Activated CD8-positive, alpha-beta memory T cell treated with anti-CD3 and anti-CD28 coated beads for 24 hours (primary cell): ENCODE data around the gene ZNF48.

Source experiments
- DNase-seq: peaks from one replicate; pipeline ENCODE4 v3.0.0-alpha.2; 2020

The ZNF48 gene

DNA sequence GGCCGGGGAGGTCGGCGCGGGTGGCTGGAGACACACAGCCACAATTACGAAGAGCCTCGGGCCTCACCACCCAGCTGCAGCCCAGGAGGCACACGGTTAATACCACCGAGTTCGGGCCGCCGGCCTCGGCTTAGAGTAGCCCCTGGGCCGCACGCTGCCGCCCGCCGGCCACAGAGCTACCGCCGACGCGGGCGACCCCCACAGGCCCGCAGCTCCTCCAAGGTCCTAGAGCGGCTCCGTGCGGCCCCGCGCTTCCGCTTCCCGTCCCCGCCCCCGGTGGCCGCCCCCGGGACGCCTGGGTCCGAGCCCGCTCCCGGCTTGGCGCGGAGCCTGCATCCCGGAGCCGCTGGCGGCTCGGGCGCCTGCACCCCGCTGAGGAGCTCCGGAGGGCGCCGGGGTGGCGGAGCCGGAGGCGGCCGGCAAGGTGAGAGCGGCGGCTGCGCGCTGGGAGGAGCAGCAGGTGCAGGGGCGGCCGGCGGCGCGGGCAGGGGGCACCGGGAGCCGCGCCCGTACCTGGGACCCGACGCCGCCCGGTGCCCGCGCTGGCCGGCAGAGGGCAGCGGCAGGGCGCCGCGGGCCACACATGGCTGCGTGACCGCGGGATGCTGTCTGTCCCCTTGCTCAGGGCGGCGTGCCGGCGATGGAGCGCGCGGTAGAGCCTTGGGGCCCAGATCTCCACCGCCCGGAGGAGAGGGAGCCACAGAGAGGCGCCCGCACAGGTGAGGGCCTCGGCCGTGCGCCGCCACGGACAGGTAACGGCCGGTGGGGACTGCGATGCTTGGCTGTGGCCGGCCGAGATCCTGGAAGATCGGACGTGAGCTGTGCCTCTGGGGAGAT lies at the start of gene ZNF48:
Gene ZNF48 (plus strand): TSS at position 266 of the 837 bp plus-strand sequence. CDS start 375 bp downstream, at position 641.
- peak; percentile 88 for DNase-seq

DNA sequence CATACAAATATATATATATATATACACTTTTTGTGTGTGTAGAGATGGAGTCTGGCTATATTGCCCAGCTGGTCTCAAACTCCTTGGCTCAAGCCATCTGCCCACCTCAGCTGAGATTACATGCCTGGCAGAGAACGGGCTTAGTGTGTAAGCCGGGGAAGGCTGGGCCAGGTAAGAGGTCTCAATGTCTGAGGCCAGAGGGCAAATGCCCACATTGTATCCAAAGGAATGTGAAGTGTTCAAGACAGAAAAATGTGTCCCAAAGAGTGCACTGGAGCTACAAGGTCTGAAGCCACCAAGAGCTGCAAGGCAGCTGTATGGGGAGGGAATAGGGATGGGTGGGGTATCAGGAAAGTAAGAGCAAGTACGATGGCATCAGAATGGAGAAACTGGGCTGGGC lies 48.9 kb upstream of the ZNF48 start:
- no peak for DNase-seq

DNA sequence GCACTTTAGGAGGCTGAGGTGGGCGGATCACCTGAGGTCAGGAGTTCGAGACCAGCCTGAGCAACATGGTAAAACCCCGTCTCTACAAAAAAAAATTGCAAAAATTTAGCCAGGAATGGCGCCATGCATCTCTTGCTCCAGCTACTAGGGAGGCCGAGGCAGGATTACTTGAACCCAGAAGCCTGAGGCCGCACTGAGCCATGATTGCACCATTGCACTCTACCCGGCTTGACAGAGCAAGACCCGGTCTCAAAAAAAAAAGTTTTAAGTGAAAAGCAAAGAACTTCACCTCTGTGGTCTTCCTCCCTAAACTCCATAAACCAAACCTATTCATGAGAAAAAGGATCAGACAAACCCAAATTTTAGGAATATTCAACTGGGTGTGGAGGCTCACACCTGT lies 47.1 kb upstream of the ZNF48 start:
- DNase-seq: no peak

DNA sequence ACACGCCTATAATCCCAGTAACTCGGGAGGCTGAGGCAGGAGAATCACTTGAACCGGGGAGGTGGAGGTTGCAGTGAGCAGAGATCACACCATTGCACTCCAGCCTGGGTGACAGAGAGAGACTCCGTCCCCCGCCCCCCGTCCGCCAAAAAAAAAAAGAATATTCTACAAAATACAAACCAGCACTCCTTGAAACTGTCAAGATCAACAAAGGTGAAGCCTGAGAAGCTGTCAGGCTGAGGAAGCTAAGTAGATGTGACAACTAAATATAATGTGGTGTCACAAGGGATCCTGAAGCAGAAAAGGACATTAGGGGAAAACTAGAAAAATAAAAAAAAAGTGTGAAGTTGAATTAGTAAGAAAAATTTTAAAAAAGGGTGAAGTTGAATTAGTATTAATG lies 46.3 kb upstream of the ZNF48 start:
- no peak for DNase-seq

DNA sequence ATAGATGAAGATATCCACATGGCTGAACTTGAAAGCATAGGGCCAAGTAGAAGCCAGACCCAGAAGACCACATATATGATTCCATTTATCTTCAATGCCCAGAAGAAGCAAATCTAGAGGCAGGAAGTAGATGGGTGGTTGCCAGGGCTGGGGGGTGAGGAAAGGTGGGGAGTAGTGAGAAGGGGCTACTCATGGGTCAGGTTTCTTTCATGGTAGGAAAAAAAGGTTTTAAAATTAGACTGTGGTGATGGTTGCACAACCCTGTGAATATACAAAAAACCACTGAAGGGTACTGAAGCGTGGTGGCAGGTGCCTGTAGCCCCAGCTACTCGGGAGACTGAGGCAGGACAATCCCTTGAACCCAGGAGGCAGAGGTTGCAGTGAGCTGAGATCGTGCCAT lies 45.5 kb upstream of the ZNF48 start:
- no peak for DNase-seq

DNA sequence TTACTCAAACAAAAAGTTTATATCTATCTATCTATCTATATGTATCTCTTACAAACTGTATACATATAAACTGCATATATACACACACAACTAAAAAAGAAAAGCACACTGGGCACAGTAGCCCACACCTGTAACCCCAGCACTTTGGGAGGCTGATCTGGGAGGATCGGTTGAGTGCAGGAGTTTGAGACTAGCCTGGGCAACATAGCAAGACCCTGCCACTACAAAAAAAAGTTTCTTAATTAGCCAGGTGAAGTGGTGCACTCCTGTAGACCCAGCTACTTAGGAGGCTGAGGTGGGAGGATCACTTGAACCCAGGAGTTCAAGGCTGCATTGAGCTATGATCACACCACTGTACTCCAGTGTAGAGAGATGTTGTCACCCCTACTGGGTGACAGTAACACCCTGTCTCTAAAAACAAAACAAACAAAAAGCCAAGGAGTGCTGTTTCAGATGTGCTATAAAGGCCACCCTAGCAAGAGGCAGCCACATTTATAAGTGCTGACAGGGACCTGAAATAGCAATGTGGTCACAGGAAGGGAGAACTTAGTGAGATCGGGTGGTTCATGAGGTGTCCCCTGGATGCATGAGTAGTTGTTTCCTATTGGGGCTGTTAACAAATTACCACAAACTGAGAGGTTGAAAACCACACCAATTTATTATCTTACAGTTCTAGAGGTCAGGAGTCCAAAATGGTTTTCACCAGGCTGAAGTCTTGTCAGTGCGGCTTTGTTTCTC lies 44.9 kb upstream of the ZNF48 start:
- DNase-seq: no peak

DNA sequence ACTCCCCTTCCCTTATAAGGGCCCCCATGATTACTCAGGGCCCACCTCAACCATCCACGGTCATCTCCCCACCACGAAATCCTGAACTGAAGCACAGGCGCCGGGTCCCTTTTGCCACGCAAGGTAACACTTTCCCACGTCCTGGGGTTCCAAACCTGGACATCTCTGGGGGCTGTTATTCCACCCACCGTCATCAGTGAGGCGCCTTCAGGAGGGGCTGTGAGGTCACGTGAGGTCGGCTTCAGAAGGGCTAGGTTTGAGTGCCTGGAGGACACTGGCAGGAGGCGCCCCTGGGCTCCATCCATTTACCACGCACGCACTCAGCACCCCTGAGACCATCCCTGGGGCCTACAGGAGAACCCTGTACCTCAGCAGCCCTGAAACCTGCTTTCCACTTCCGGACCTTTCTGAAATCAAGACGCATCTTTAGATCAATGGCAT lies 44.2 kb upstream of the ZNF48 start:
- DNase-seq: no peak

DNA sequence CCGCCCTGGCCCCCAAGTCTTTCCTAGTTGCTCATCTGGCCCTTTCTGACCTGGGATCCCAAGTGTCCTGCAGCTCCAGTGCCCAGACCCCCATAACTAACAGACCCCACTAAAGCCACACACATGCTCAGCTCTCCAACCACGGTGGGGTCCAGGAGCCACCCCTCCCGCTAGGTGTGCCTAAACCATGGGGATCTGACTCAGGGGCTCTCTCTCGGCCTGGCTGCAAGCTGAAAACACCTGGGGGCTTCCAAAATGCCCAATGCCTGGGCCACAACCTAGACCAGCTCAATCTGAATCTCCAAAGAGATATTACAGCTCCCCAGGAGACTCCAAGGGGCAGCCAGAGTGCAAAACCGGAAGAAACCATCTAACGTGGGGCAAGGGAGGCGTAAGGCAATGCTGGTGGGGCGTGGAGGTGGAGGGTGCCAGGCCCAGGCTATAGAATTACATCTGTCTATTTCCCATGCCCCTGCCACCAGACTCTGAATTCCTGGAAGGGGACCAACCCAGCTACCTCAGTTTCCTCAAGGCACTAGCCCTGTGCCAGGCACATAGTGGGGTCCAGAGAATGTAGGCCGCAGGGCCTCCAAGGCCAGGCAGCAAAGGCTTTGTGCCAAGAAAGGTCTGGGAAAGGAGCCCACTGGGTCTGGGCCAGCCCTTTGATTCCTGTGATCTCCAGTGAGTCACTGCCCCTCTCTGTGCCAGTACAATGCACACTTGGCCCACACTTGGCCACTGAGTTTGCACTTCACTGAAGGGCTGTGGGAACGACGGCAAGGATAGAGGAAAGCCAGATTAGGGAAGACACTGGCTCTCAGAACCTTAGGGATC lies 43.4 kb upstream of the ZNF48 start:
- DNase-seq: no peak

DNA sequence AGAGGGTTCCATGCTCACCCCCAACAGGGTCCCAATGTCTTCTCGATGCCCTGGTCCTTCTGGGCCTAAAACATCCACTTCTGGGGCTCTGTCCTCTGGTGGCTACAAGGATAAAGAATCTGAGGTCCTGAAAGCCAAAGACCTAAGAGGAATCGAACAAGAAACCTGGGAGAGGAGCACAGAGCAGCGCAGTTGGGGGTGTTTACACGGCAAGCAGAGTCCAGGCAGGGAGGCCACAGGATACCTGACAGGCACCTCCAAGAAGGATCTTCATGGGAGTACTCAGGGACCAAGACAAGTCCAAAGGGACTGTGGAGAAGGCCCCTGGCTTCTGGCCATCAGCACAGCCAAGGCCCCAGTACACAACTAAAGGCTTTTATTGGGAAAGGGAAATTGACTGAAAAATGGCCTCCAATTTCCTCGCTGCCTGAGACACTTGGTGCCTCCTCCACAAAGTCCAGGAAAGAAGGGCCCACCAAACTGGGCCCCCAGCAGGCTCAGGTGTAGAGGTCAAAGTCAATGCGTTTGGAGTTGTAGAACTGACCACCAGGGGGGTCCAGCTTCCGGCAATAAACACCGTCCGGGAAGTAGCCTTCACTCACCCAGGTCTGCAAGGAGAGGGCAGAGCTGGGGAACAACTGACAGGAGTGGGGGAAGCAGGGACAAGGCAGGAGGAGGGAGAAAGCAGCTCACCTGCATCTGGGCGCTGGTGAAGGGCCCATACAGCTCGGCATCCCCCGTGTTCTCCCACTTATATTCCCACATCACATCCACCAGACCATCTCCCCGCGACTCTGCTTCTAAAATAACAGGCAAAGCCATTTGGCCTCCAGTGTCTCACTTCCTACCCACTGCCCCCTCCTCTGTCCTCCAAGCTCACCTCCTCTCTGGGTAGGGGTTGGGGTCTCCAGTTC lies 42.5 kb upstream of the ZNF48 start:
- no peak for DNase-seq

DNA sequence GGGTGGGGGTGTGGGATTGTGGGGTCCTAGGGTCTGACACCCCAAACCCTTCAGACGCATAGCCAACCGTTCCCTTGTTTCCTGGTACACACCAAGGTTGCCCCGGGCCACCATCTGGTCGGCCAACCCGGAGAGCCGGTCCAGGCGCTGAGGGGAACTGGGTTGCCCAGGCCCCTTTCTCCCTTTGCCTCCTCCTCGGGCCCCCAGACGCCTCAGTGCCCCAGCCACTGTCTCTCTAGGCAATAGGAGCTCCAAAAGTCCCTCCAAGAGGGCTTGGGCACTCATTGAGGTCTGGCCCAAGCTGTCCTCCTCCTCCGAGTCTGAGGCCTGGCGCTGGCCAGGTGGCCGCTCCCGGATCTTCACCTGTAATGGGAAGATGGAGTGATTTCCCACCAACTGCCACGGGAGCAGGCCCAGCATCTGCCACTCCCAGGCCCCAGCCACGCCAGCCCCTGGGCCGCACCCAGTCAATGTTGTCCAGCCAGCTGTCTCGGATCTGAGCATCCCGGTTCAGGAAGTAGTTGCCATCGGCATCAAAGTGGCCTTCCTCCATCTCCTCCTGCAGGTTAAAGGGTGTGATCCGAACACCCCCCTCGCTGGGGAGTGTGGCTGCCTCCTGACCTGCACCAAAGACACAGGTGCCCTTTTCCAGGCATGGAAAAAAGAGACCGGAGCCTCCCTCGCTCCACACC lies 41.6 kb upstream of the ZNF48 start:
- DNase-seq: no peak

DNA sequence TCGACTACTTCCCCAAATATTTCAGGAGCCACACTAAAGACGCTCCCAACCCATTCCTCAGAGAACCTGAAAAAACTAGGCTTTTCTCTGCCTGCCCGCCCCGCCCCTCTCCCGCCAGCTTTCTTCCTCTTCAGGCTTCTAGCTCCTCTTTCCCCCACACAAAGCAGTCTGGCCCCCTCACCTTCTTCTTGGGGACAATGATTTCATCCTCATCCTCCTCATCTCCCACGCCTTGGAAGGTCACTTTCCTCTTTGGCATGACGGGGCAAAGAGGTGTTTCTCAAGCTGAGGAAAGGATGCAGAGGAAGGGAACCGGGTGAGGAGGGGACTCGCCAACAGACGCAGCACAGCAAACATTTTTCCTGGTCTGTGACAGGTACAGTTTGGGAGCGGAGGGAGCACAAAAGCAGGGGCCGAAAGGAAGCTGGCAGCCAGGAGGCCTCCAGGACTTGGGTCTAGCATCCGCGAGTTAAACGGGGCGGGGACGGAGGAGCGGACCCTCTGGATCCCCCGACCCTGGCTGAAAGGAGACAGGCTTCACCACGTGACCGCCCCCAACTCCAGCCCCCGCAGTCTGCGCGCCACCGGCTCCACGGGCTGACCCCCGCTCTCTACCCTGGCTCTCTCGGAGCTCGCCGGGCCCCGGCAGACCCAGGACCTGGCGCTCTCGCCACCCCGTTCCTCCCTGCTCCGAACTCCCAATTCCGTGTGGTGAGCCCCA lies 40.6 kb upstream of the ZNF48 start:
- DNase-seq: no peak

DNA sequence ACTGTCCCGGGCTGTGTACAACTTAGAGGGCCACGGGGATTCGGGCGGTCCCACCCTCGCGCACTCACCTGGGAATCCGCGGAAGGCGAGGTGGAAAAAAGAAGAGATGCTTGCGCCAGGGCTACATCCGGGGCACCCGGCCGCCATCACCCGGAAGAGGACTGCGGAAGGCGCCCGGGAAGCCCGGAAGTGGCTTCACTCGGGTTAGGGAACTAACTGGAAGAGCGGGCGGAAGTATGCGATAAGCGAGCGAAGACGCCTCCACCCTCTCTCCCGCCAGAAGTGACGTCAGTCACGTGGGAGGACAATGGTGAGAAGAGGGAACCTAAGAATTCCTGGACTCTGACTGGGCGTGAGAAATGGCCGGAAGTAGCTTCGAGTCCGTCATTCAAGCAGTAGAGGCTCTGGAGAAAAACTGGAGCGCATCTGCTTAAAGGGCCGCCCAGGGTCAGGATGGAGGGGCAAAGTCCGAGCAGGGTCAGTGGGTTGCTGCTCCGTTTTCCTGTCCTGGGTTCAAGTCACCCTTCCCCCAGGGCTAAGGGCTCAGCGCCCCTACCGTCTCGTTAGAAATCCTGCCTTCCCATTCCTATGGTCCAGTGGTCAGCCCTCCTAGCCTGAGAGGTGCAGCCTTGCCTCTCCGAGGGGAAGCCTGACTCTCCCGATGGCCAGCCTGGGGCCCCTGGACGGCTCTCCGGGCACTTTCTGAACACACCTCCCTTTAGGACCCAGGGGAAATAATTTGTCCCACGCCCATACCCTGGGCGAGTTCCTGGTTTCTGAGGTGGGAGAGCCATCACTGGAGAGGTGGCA lies 39.9 kb upstream of the ZNF48 start, which contains the start of gene CD2BP2:
Gene CD2BP2 (minus strand): TSS at position 165 of the 810 bp plus-strand sequence. CDS start 627 bp downstream, outside the sequence.
- DNase-seq: peak; percentile 90

DNA sequence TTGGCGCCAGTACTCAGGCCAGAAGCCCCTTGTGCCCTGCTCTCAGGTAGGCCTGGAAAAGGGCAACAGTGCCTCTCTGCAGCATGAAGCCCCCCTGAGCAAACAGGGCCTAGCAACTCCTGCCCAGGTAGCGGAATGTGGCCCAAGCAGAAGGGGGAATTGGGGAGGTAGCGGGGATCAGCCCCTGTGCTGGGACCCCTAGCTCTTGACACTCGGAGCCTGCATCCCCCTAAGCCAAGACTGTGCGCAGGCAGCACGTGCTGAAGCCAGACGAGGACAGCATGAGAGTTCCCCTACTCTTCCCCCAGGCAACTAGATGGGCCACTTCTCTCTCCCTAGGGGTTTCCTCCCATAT lies 39.3 kb upstream of the ZNF48 start:
- no peak for DNase-seq

DNA sequence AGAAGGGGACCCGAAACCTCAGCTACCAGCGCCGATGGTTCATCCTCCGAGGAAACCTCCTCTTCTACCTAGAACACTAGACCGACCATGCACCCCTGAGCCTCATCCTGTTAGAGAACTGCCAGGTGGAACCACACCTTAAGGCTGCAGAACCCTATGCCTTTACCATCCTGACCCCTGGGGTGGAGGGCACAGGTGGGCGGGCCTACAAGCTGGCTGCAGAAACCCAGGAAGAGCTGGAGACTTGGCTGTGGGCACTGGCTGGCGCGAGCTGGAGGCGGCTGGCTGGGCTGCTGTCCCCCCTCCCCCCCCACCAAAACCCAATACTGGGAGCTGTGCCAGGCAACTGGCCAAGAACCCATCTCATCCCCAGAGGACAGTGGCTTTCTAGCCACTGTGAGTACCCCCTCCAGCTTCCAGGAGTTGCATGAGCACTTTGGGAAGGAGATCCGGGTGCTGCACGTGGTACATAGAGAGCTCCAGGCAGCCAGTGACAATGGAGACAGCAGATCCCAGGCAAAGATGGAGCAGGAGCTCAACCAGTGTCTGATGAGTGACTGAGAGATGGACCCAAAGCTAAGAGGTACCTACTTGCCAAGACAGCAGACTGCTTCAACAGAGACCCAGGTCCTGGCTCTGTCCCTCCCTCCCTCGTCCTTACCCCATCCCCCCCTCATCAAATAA lies 38.7 kb upstream of the ZNF48 start:
- peak; percentile 60 for DNase-seq

DNA sequence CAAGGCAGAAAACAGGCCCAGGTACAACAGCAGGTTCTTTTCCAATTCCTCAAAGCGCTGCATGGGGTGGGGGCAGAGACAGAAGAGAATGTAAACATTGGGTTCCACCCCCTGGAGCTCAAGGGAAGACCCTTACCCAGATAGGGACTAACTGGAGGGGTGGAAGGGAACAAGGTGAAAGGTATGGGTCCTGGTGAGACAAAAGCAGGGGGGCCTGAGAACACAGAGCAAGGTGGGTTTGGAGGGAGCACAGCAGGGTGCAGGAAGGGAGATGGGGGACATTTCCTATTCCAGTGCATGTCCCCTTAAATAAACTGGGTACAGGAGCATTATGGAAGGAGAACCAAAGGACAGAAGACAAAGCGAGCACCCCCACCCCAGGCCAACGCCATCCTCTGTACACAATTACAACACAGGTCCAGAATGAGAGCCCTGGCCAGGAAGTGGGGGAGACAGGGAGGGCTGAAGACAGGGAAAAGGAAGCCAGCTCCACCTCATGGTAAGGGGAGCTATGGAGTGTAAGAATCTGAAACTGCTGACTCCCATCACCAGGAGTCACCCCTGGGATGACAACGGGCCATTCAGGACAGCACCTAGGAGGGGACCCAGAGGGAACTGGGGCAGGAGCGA lies 38.0 kb upstream of the ZNF48 start:
- peak; percentile 52 for DNase-seq

DNA sequence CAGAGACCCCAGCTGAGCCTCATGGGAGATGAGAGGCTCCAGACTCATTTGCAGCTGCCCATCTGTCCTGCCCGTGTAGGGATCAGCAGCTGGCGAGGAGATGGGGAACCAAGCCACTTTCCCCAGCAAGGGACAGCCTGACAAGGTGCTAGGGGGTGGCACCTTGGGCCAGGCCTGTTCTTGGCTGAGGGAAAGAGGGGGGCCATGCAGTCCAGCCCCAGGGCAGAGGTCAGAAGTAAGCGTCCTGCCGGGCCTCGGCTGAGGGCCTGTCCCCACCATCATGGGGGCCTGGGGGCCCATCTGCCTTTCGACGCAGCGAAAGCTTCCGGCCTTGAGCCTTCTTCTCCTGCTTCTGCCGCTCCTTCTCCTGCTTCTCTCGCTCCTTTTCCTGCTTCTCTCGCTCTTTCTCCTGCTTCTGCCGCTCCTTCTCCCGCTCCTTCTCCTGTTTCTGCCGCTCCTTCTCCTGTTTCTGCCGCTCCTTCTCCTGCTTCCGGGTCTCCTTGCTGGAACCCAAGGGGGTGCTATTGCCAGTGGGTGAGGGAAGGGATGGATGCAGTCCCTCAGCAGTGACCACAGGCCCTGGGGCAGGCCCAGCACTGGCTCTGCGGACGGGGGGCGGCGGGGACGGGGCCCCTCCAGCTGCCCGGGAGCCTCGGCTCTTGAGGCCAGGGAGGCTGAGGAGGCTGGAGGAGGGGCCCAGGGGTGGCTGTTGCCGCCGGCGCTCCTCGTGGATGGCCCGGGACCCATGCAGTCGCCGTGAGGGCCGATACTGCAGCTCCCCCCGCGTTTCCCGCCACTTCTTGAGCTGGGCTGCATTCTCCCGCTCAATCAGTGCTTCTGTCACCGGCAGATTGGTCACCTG lies 37.3 kb upstream of the ZNF48 start:
- DNase-seq: peak; percentile 54

DNA sequence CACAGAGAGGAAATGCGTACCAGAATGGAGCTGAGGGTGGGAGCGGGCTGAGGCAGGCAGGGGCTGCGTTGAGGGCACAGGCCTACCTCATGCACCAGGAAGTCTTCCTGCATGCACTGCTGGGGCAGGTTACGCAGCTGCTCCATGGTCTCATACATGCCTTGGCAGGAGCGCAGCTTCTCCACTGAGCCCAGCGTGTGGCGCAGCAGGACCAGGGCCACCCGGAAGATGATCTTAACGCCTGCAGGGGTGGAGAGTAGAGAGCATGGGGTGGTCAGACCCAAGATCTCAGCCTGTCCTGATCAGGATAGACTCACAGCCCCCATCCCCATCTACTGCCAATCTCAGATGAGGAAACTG lies 36.7 kb upstream of the ZNF48 start:
- DNase-seq: no peak
